SK-N-SH (cell line): ENCODE measurements around the gene SP6.

ENCODE experiments used
- CTCF ChIP-seq: fragments of 200-600 bp; sonication (generic); IDR thresholded peaks from 2 replicates; pipeline ENCODE4 v1.6.1; 2017; ENCODE audit warnings: antibody characterized with exemption, mild to moderate bottlenecking, moderate library complexity
- SMC3 ChIP-seq: IDR thresholded peaks from 2 replicates; pipeline ENCODE4 v1.6.1; 2012; ENCODE audit warnings: low read depth, low read length, improper control_type of control experiment

- no peak for TF ChIP-seq CTCF
- no peak for TF ChIP-seq SMC3
Observed at GRCh38 chr17:47875011-47875985, 24.3 kb upstream of the SP6 start.
